ENCODE measurements around the gene FGF9.

DNA sequence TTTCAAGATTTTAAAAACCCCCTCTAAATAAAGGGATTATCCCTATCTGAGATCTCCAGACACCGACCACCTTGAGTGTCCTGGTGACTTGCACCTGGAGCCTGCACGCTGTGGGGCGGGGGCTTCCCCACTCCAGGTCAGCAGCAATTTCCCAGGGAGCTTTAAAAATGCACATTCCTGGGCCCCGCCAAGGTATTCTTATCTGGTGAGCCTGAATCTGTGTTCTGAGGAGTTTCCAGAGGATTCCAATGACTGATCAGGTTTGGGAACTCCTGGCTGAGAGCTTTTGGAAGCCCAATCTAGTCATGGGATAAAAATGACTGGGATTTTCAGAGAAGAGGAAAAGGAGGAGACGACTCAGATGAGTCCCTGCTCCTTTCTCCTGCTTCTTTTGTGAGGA lies 66.1 kb downstream of the FGF9 start:
- TF ChIP-seq, protein P1, sequence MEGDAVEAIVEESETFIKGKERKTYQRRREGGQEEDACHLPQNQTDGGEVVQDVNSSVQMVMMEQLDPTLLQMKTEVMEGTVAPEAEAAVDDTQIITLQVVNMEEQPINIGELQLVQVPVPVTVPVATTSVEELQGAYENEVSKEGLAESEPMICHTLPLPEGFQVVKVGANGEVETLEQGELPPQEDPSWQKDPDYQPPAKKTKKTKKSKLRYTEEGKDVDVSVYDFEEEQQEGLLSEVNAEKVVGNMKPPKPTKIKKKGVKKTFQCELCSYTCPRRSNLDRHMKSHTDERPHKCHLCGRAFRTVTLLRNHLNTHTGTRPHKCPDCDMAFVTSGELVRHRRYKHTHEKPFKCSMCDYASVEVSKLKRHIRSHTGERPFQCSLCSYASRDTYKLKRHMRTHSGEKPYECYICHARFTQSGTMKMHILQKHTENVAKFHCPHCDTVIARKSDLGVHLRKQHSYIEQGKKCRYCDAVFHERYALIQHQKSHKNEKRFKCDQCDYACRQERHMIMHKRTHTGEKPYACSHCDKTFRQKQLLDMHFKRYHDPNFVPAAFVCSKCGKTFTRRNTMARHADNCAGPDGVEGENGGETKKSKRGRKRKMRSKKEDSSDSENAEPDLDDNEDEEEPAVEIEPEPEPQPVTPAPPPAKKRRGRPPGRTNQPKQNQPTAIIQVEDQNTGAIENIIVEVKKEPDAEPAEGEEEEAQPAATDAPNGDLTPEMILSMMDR (IDR thresholded peaks at IDR 0.05) = no peak
- TF ChIP-seq POLR2AphosphoS5 (IDR thresholded peaks at IDR 0.05; ENCODE audit: insufficient read depth in 1 of 2, low read depth in 1 of 2) = no peak
- TF ChIP-seq POLR2A (IDR thresholded peaks at IDR 0.05) = no peak

All from vagina (tissue), 2 donors.